Measurements from ENCODE around the gene IGSF8.
"Not testable (repeated sequence)": the region's sequence is repeated elsewhere in the genome, so short reads cannot be mapped to it uniquely, and the experiment has no call there.

Gene IGSF8

GRCh38 chr1:160050182-160050581, 48.2 kb downstream of the IGSF8 start:
- H3K4me3 ChIP-seq (ENCODE audit: control insufficient read depth in 1 of 7, extremely low read depth in 1 of 7, insufficient read depth in 4 of 7, low read depth in 2 of 7, low read length in 6 of 7); H3K27ac ChIP-seq (ENCODE audit: insufficient read depth in 1 of 2, low read depth in 1 of 2, low read length in 2 of 2, poor library complexity in 1 of 2, severe bottlenecking in 2 of 2); DNase-seq; H3K9me3 ChIP-seq (ENCODE audit: control extremely low read depth in 1 of 5, control insufficient read depth in 4 of 5, insufficient read depth in 2 of 5, low read depth in 1 of 5, low read length in 4 of 5); H3K36me3 ChIP-seq (ENCODE audit: control insufficient read depth in 4 of 4, insufficient read depth in 4 of 4, low read length in 3 of 4): not testable (repeated sequence)
- WGBS (ENCODE audit: insufficient coverage): 100% methylated on average over 1 of the region's 2 CpGs
- ChIA-PET POLR2A (interaction anchor here (0.6 kb wide), 1 partner anchor 194 kb away, joined by 3 read pairs; no protein-coding TSS in a partner anchor), CTCF (interaction anchor here (0.9 to 5.0 kb wide), 3 partner anchors 8 to 28 kb away, joined by 3 to 32 read pairs (median 3); no protein-coding TSS in a partner anchor)
- H3K27me3 ChIP-seq (replicated peaks in 2 of 5; ENCODE audit: control insufficient read depth in 4 of 5, insufficient read depth in 5 of 5, low read length in 4 of 5): peaks cover 0 to 17% (median 0%) of the 10 kb centered on the region in 5 experiments
- peaks cover 5 to 25% (median 15%) of the 10 kb centered on the region in 4 experiments for H3K4me1 ChIP-seq (ENCODE audit: control extremely low read depth in 1 of 4, control insufficient read depth in 4 of 4, insufficient read depth in 4 of 4, low read length in 3 of 4)

GRCh38 chr1:160049101-160049500, 49.3 kb downstream of the IGSF8 start:
- Histone ChIP-seq H3K9me3 (ENCODE audit: control extremely low read depth in 1 of 5, control insufficient read depth in 4 of 5, insufficient read depth in 2 of 5, low read depth in 1 of 5, low read length in 4 of 5) (no peaks in the 10 kb centered on the region), H3K36me3 (ENCODE audit: control insufficient read depth in 4 of 4, insufficient read depth in 4 of 4, low read length in 3 of 4) (no peaks in the 10 kb centered on the region), H3K27me3 (replicated peaks in 2 of 5; ENCODE audit: control insufficient read depth in 4 of 5, insufficient read depth in 5 of 5, low read length in 4 of 5) (peaks cover 0 to 15% (median 0%) of the 10 kb centered on the region in 5 experiments), H3K4me1 (ENCODE audit: control extremely low read depth in 1 of 4, control insufficient read depth in 4 of 4, insufficient read depth in 4 of 4, low read length in 3 of 4) (peaks cover 5 to 25% (median 15%) of the 10 kb centered on the region in 4 experiments), H3K27ac (ENCODE audit: insufficient read depth in 1 of 2, low read depth in 1 of 2, low read length in 2 of 2, poor library complexity in 1 of 2, severe bottlenecking in 2 of 2) (no peak overlapping the region), H3K4me3 (ENCODE audit: control insufficient read depth in 1 of 7, extremely low read depth in 1 of 7, insufficient read depth in 4 of 7, low read depth in 2 of 7, low read length in 6 of 7) (no peak overlapping the region)
- 89% methylated on average over 3 of the region's 3 CpGs for WGBS (ENCODE audit: insufficient coverage)
- DNase-seq: peak in 2 of 3 donors; percentile 30 to 60
- ChIA-PET POLR2A (interaction anchor here (0.7 kb wide), 1 partner anchor 12 kb away, joined by 3 read pairs; no protein-coding TSS in a partner anchor), CTCF (interaction anchor here (4.7 to 5.4 kb wide), 2 partner anchors 30 to 37 kb away, joined by 36 to 100 read pairs; partner anchors contain the start of gene KCNJ9)

DNA sequence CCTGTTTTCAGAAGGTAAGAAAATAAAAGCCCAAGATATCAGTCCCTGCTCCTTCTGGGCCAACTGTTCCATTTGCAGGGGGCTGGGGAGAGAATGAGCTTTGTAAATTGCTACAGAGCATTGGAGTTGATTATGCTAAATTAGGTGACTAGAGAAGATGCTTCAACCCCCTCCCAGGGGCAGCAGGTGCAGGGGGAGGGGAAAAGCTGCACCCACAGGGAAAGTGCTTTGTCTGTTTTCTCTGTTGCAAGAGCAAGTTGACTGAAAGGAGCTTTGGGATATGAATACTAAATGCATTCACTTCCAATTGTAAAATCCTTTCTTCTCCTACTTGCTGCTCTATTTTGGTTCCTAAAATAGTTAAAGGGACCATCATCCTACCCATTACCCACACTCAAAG, 50.1 kb downstream of the IGSF8 start:
- DNase-seq: no peak
- H3K4me3 ChIP-seq (ENCODE audit: control insufficient read depth in 1 of 7, extremely low read depth in 1 of 7, insufficient read depth in 4 of 7, low read depth in 2 of 7, low read length in 6 of 7): no peak overlapping the region
- no peak overlapping the region for H3K27ac ChIP-seq (ENCODE audit: insufficient read depth in 1 of 2, low read depth in 1 of 2, low read length in 2 of 2, poor library complexity in 1 of 2, severe bottlenecking in 2 of 2)
- no peaks in the 10 kb centered on the region for H3K36me3 ChIP-seq (ENCODE audit: control insufficient read depth in 4 of 4, insufficient read depth in 4 of 4, low read length in 3 of 4)
- ChIA-PET CTCF (interaction anchor here (1.4 to 5.4 kb wide), 6 partner anchors 10 to 56 kb away, joined by 3 to 100 read pairs (median 17); partner anchors contain the start of gene KCNJ9), POLR2A (interaction anchor here (0.7 kb wide), 1 partner anchor 13 kb away, joined by 3 read pairs; no protein-coding TSS in a partner anchor)
- H3K9me3 ChIP-seq (ENCODE audit: control extremely low read depth in 1 of 5, control insufficient read depth in 4 of 5, insufficient read depth in 2 of 5, low read depth in 1 of 5, low read length in 4 of 5): no peaks in the 10 kb centered on the region
- H3K4me1 ChIP-seq (ENCODE audit: control extremely low read depth in 1 of 4, control insufficient read depth in 4 of 4, insufficient read depth in 4 of 4, low read length in 3 of 4): peaks cover 5 to 25% (median 15%) of the 10 kb centered on the region in 4 experiments
- peaks cover 0 to 16% (median 0%) of the 10 kb centered on the region in 5 experiments for H3K27me3 ChIP-seq (replicated peaks in 2 of 5; ENCODE audit: control insufficient read depth in 4 of 5, insufficient read depth in 5 of 5, low read length in 4 of 5)

DNA sequence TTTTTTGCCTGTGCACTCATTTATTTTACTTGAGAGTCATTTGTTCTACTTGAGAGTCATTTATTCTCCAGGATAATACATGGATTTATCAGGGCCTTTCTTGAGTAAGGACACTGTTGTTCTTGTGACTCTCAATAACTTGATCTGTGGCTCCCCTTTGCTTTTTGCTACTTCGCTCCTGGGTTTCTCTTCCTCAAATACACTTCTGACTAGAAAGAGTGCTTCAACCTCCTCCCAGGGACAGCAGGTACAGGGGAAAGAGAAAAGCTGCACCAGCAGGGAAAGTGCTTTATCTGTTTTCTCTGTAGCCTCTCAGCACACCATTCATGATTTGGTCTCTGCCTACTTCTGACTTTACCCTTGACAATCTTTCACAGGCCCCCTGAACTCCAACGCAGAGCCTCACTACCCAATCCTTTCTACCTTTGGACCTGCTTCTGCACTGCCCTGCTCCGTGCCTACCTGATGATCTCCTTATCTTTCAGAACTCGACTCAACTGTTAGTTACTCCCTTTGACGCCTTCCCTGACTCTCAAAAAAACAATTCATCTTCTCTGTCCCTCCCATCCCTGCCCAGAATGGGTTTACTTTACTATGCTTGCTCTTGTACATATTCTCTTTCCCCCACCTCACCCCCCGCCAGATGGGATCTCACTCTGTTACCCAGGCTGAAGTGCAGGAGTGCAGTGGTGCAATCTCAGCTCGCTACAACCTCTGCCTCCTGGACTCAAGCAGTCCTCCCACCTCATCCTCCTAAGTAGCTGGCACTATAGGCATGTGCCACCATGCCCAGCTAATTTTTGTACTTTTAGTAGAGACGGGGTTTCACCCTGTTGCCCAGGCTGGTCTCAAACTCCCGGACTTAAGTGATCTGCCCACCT, 51.1 kb downstream of the IGSF8 start:
- peak in 1 of 3 donors; percentile 33 for DNase-seq
- POLR2A ChIA-PET: interaction anchor here (1.4 to 1.6 kb wide), 2 partner anchors 16 to 51 kb away, joined by 3 to 5 read pairs; partner anchors contain the start of genes IGSF8 and PIGM
- Histone ChIP-seq H3K27ac (ENCODE audit: insufficient read depth in 1 of 2, low read depth in 1 of 2, low read length in 2 of 2, poor library complexity in 1 of 2, severe bottlenecking in 2 of 2) (no peak overlapping the region), H3K4me3 (ENCODE audit: control insufficient read depth in 1 of 7, extremely low read depth in 1 of 7, insufficient read depth in 4 of 7, low read depth in 2 of 7, low read length in 6 of 7) (peak overlapping the region in 5 of 7 experiments; percentile 8 to 70 (median 33)), H3K36me3 (ENCODE audit: control insufficient read depth in 4 of 4, insufficient read depth in 4 of 4, low read length in 3 of 4) (no peaks in the 10 kb centered on the region), H3K9me3 (ENCODE audit: control extremely low read depth in 1 of 5, control insufficient read depth in 4 of 5, insufficient read depth in 2 of 5, low read depth in 1 of 5, low read length in 4 of 5) (no peaks in the 10 kb centered on the region), H3K27me3 (replicated peaks in 2 of 5; ENCODE audit: control insufficient read depth in 4 of 5, insufficient read depth in 5 of 5, low read length in 4 of 5) (peaks cover 0 to 9% (median 0%) of the 10 kb centered on the region in 5 experiments), H3K4me1 (ENCODE audit: control extremely low read depth in 1 of 4, control insufficient read depth in 4 of 4, insufficient read depth in 4 of 4, low read length in 3 of 4) (peaks cover 5 to 25% (median 15%) of the 10 kb centered on the region in 4 experiments)
- WGBS (ENCODE audit: insufficient coverage): 74% methylated on average over 6 of the region's 9 CpGs
- CTCF ChIA-PET: interaction anchor here (1.0 to 5.4 kb wide), 19 partner anchors 10 to 57 kb away, joined by 3 to 100 read pairs (median 5); partner anchors contain the start of genes IGSF8, KCNJ10, KCNJ9 and PIGM

DNA sequence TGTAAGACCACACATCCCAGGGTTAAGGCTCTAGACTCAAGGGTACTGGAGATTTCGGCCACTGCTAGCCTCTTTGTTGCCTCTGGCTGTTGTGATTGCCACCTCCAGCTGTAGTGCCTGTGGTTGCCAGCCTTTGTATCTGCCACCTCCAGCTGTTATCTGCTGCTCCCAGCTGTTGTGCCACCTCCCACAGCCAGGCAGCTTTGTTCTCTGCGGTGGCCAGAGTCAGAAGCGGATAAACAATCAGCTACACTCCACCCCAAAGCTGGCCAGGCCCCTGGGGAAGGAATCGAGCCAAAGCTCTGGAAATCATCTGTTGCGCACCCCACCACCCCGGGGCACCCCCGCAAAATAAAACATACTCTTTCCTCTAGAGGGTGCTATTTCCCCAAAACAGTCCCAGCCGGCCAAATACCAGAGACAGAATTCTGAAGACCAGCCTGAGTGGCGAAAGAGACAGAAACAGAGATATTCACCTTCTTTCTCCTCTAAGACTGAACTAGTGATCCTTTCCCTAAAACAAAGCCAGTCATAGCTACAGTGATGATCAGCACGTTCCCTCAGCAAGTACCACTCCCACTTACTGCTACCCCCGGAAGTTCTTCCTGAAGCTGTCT, 51.8 kb downstream of the IGSF8 start:
- no peaks in the 10 kb centered on the region for H3K9me3 ChIP-seq (ENCODE audit: control extremely low read depth in 1 of 5, control insufficient read depth in 4 of 5, insufficient read depth in 2 of 5, low read depth in 1 of 5, low read length in 4 of 5)
- 0% methylated on average over 6 of the region's 11 CpGs for WGBS (ENCODE audit: insufficient coverage)
- peaks cover 0 to 7% (median 0%) of the 10 kb centered on the region in 5 experiments for H3K27me3 ChIP-seq (replicated peaks in 2 of 5; ENCODE audit: control insufficient read depth in 4 of 5, insufficient read depth in 5 of 5, low read length in 4 of 5)
- peak overlapping the region in 5 of 7 experiments; percentile 8 to 70 (median 33) for H3K4me3 ChIP-seq (ENCODE audit: control insufficient read depth in 1 of 7, extremely low read depth in 1 of 7, insufficient read depth in 4 of 7, low read depth in 2 of 7, low read length in 6 of 7)
- peaks cover 5 to 25% (median 15%) of the 10 kb centered on the region in 4 experiments for H3K4me1 ChIP-seq (ENCODE audit: control extremely low read depth in 1 of 4, control insufficient read depth in 4 of 4, insufficient read depth in 4 of 4, low read length in 3 of 4)
- peak; percentile 91 to 98 (median 96) for DNase-seq
- ChIA-PET POLR2A (interaction anchor here (1.1 to 1.6 kb wide), 3 partner anchors 13 to 52 kb away, joined by 3 to 5 read pairs (median 3); partner anchors contain the start of genes IGSF8 and PIGM), CTCF (interaction anchor here (0.6 to 5.4 kb wide), 24 partner anchors 9 to 1783 kb away, joined by 3 to 100 read pairs (median 5); partner anchors contain the start of genes IGSF8, KCNJ10, KCNJ9 and PIGM)
- no peaks in the 10 kb centered on the region for H3K36me3 ChIP-seq (ENCODE audit: control insufficient read depth in 4 of 4, insufficient read depth in 4 of 4, low read length in 3 of 4)
- no peak overlapping the region for H3K27ac ChIP-seq (ENCODE audit: insufficient read depth in 1 of 2, low read depth in 1 of 2, low read length in 2 of 2, poor library complexity in 1 of 2, severe bottlenecking in 2 of 2)

- 73% methylated on average over 2 of the region's 2 CpGs for WGBS (ENCODE audit: insufficient coverage)
- Histone ChIP-seq H3K27ac (ENCODE audit: insufficient read depth in 1 of 2, low read depth in 1 of 2, low read length in 2 of 2, poor library complexity in 1 of 2, severe bottlenecking in 2 of 2) (no peak overlapping the region), H3K36me3 (ENCODE audit: control insufficient read depth in 4 of 4, insufficient read depth in 4 of 4, low read length in 3 of 4) (no peaks in the 10 kb centered on the region), H3K9me3 (ENCODE audit: control extremely low read depth in 1 of 5, control insufficient read depth in 4 of 5, insufficient read depth in 2 of 5, low read depth in 1 of 5, low read length in 4 of 5) (no peaks in the 10 kb centered on the region), H3K27me3 (replicated peaks in 2 of 5; ENCODE audit: control insufficient read depth in 4 of 5, insufficient read depth in 5 of 5, low read length in 4 of 5) (peaks cover 0 to 7% (median 0%) of the 10 kb centered on the region in 5 experiments), H3K4me1 (ENCODE audit: control extremely low read depth in 1 of 4, control insufficient read depth in 4 of 4, insufficient read depth in 4 of 4, low read length in 3 of 4) (peaks cover 5 to 25% (median 15%) of the 10 kb centered on the region in 4 experiments), H3K4me3 (ENCODE audit: control insufficient read depth in 1 of 7, extremely low read depth in 1 of 7, insufficient read depth in 4 of 7, low read depth in 2 of 7, low read length in 6 of 7) (no peak overlapping the region)
- POLR2A ChIA-PET: interaction anchor here (1.1 to 1.6 kb wide), 2 partner anchors 14 kb away, joined by 3 to 5 read pairs; partner anchors contain the start of gene PIGM
- CTCF ChIA-PET: interaction anchor here (0.6 to 5.4 kb wide), 21 partner anchors 8 to 190 kb away, joined by 3 to 100 read pairs (median 5); partner anchors contain the start of genes IGSF8, KCNJ9 and PIGM
- DNase-seq: no peak
Observed at GRCh38 chr1:160045653-160046052, 52.8 kb downstream of the IGSF8 start.

Measured in common myeloid progenitor, CD34-positive (primary cell).